ENCODE data around the gene CCDC93.

GRCh38 chr2:117982376-117983033 is 31.4 kb downstream of the CCDC93 start:
- no peak for TF ChIP-seq CTCF (IDR thresholded peaks at IDR 0.05; ENCODE audit: low read depth, low read length)
- no peak for TF ChIP-seq POLR2A (IDR thresholded peaks at IDR 0.05; ENCODE audit: extremely low read depth, insufficient read length)
